MM.1S (cell line): ENCODE data around the gene DIP2C.

Source experiments
- DNase-seq: peaks from one replicate; pipeline ENCODE4 v3.0.0-alpha.2; 2015
- H2AFZ ChIP-seq: fragments of 300-600 bp; sonication (generic); 2 replicates; pipeline ENCODE4 v1.6.0; 2016; ENCODE audit warnings: antibody characterized with exemption, low read length
- H3F3A ChIP-seq: fragments of 300-600 bp; sonication (generic); 2 replicates; pipeline ENCODE4 v1.6.1; 2016; ENCODE audit warnings: mild to moderate bottlenecking, antibody characterized with exemption, low read length, moderate library complexity, mixed read lengths; ENCODE audit not compliant: insufficient read depth
- H3K27ac ChIP-seq: fragments of 300-600 bp; sonication (generic); 2 replicates; pipeline ENCODE4 v1.5.1; 2016; ENCODE audit warnings: mild to moderate bottlenecking, low read length
- H3K27me3 ChIP-seq: fragments of 300-600 bp; sonication (generic); replicated peaks from 2 replicates; pipeline ENCODE4 v1.6.0; 2016; ENCODE audit warnings: low read length; ENCODE audit not compliant: insufficient read depth
- H3K36me3 ChIP-seq: fragments of 300-600 bp; sonication (generic); replicated peaks from 2 replicates; pipeline ENCODE4 v1.6.1; 2016; ENCODE audit warnings: mild to moderate bottlenecking, low read length, mixed read lengths; ENCODE audit not compliant: insufficient read depth
- H3K4me1 ChIP-seq: fragments of 300-600 bp; sonication (generic); 2 replicates; pipeline ENCODE4 v1.6.1; 2016; ENCODE audit warnings: low read length, mixed read lengths
- H3K4me2 ChIP-seq: fragments of 300-600 bp; sonication (generic); 2 replicates; pipeline ENCODE4 v1.6.0; 2016; ENCODE audit warnings: low read depth, low read length
- H3K4me3 ChIP-seq: fragments of 300-600 bp; sonication (generic); 2 replicates; pipeline ENCODE4 v1.5.1; 2016; ENCODE audit warnings: low read length, mixed read lengths
- H3K79me2 ChIP-seq: fragments of 300-600 bp; sonication (generic); 2 replicates; pipeline ENCODE4 v1.6.1; 2016; ENCODE audit warnings: mixed run types, low read length, mixed read lengths
- H3K9ac ChIP-seq: fragments of 300-600 bp; sonication (generic); 2 replicates; pipeline ENCODE4 v1.6.1; 2016; ENCODE audit warnings: low read length, mixed read lengths
- H3K9me2 ChIP-seq: fragments of 300-600 bp; sonication (generic); replicated peaks from 2 replicates; pipeline ENCODE4 v1.6.1; 2016; ENCODE audit warnings: mild to moderate bottlenecking, low read length, mixed read lengths; ENCODE audit not compliant: insufficient read depth
- H3K9me3 ChIP-seq: fragments of 300-600 bp; sonication (generic); replicated peaks from 2 replicates; pipeline ENCODE4 v1.6.1; 2016; ENCODE audit warnings: mild to moderate bottlenecking, low read length, mixed read lengths; ENCODE audit not compliant: insufficient read depth
- H4K20me1 ChIP-seq: fragments of 300-600 bp; sonication (generic); 2 replicates; pipeline ENCODE4 v1.6.1; 2016; ENCODE audit warnings: mild to moderate bottlenecking, low read length, moderate library complexity, mixed read lengths; ENCODE audit not compliant: insufficient read depth
- CTCF ChIP-seq: fragments of 300-600 bp; sonication (generic); IDR thresholded peaks from 2 replicates; pipeline ENCODE4 v1.5.1; 2016; ENCODE audit warnings: antibody characterized with exemption, low read length, mixed read lengths
- EZH2 ChIP-seq: fragments of 300-600 bp; sonication (generic); optimal IDR thresholded peaks from 2 replicates; pipeline ENCODE3; 2017; ENCODE audit warnings: low read depth, mild to moderate bottlenecking, antibody characterized with exemption, low read length, mixed read lengths
- EZH2phosphoT487 ChIP-seq: fragments of 300-600 bp; sonication (generic); IDR thresholded peaks from 2 replicates; pipeline ENCODE4 v1.6.1; 2018; ENCODE audit warnings: antibody characterized with exemption, low read length

DIP2C gene

GRCh38 chr10:593901-594457 lies 95.5 kb downstream of the DIP2C start:
- H3K27ac ChIP-seq, result no peak overlapping the region
- no peaks in the 10 kb centered on the region for H3K79me2 ChIP-seq
- H2AFZ ChIP-seq, result no peak overlapping the region
- no peaks in the 10 kb centered on the region for H3K9me2 ChIP-seq
- H3K9me3 ChIP-seq, result no peaks in the 10 kb centered on the region
- no peak overlapping the region for H3K4me2 ChIP-seq
- H3K27me3 ChIP-seq, result no peaks in the 10 kb centered on the region
- H4K20me1 ChIP-seq, result no peaks in the 10 kb centered on the region
- H3K4me1 ChIP-seq, result peaks cover 19% of the 10 kb centered on the region
- no peak for DNase-seq
- no peak overlapping the region for H3K9ac ChIP-seq
- peaks cover 15% of the 10 kb centered on the region for H3F3A ChIP-seq
- TF ChIP-seq EZH2 (no peak), EZH2phosphoT487 (no peak), CTCF (no peak)
- no peak overlapping the region for H3K4me3 ChIP-seq
- no peaks in the 10 kb centered on the region for H3K36me3 ChIP-seq

- Histone ChIP-seq H3F3A (peaks cover 20% of the 10 kb centered on the region), H3K27me3 (no peaks in the 10 kb centered on the region), H2AFZ (no peak overlapping the region), H3K27ac (no peak overlapping the region), H3K9ac (no peak overlapping the region), H4K20me1 (no peaks in the 10 kb centered on the region), H3K79me2 (no peaks in the 10 kb centered on the region), H3K9me3 (no peaks in the 10 kb centered on the region), H3K9me2 (no peaks in the 10 kb centered on the region), H3K4me1 (peaks cover 22% of the 10 kb centered on the region), H3K4me3 (no peak overlapping the region), H3K4me2 (no peak overlapping the region), H3K36me3 (no peaks in the 10 kb centered on the region)
- no peak for DNase-seq
- no peak for TF ChIP-seq EZH2phosphoT487
- no peak for TF ChIP-seq CTCF
- TF ChIP-seq EZH2, result no peak
These were observed 96.0 kb downstream of the DIP2C start for GRCh38 chr10:593421-593820.

GRCh38 chr10:593016-593415 lies 96.5 kb downstream of the DIP2C start:
- Histone ChIP-seq H2AFZ (no peak overlapping the region), H3K27me3 (no peaks in the 10 kb centered on the region), H3F3A (peaks cover 24% of the 10 kb centered on the region), H3K9ac (no peak overlapping the region), H3K4me3 (no peak overlapping the region), H3K9me2 (no peaks in the 10 kb centered on the region), H3K36me3 (no peaks in the 10 kb centered on the region), H3K9me3 (no peaks in the 10 kb centered on the region), H3K79me2 (no peaks in the 10 kb centered on the region), H3K4me1 (peaks cover 26% of the 10 kb centered on the region), H3K27ac (no peak overlapping the region), H4K20me1 (no peaks in the 10 kb centered on the region), H3K4me2 (no peak overlapping the region)
- TF ChIP-seq EZH2 (no peak), CTCF (no peak), EZH2phosphoT487 (no peak)
- no peak for DNase-seq
